ENCODE results near the gene GABRP.
"Not testable (repeated sequence)": the region's sequence is repeated elsewhere in the genome, so short reads cannot be mapped to it uniquely, and the experiment has no call there.

GABRP gene

DNA sequence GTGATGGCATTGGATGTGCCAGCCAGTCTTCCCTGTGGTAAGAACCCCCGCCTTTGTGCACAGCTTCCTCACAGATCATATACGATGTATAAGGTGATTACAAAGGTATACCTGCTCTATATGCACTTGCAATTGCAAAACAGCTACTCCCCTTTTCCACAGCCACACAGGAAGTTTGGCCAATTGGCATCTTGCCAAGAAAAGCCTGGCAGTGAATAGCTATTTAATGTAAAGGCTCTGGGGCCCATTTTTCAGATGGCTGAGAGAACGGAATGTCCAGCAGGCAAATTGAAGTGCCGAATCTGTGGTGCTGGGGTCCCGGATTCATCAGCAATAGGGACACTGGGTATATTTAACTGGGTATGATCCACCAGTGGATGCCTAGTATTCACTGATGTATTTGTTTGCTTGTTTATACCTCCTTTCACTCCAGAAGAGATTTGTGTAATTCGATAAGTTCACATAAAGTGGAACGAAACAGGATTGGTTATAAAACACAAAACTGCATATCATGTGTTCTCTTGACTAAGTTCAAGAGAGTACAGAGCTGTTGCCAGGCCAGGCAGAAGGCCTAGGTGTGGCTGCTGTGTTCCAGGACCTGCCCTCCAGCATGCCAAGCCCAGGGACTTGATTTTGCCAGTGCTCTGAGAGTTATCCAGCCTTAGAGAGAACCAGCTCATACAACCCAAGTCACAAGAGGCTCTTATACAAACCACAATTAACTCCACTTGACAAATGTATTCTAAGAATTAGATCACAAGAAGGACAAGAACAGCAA is 27.7 kb upstream of the GABRP start:
- no peak for FAIRE-seq
- DNase-seq (ENCODE audit: insufficient read length, low spot score) = no peak

GRCh38 chr5:170756691-170757090 is 26.8 kb upstream of the GABRP start:
- DNase-seq (ENCODE audit: insufficient read length, low spot score) = no peak
- FAIRE-seq = no peak

GRCh38 chr5:170757182-170757601 is 26.3 kb upstream of the GABRP start:
- DNase-seq (ENCODE audit: insufficient read length, low spot score) = peak; percentile 45

GRCh38 chr5:170757669-170758068 is 25.9 kb upstream of the GABRP start:
- no peak for FAIRE-seq
- no peak for DNase-seq (ENCODE audit: insufficient read length, low spot score)

More at GRCh38 chr5:170757182-170757601, 26.3 kb upstream of the GABRP start:
- FAIRE-seq = peak; percentile 78

- DNase-seq (ENCODE audit: insufficient read length, low spot score) = no peak
- FAIRE-seq = no peak
Measured at GRCh38 chr5:170758481-170758880, 25.0 kb upstream of the GABRP start.

DNA sequence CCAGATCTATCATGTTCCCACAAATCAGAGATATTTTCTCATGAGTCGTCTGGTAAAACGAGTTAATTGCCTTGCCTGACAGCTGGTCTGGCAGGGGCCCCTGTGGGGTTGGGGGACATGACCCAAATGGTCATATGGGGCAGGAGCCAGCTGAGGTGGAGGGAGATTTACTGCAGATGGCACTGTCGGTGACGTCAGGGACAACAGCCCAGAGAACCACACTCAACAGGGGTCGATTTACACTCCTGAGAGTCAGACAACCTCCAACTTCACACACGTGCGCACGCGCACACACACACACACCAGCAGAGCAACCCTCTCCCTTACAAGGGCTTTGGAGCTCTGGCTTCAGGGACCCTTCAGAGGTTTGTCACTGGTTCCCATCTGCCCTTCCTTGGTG is 23.4 kb upstream of the GABRP start:
- FAIRE-seq (no peak), DNase-seq (ENCODE audit: insufficient read length, low spot score) (no peak)

GRCh38 chr5:170761048-170761707 is 22.3 kb upstream of the GABRP start:
- no peak for FAIRE-seq
- DNase-seq (ENCODE audit: insufficient read length, low spot score) = no peak

DNA sequence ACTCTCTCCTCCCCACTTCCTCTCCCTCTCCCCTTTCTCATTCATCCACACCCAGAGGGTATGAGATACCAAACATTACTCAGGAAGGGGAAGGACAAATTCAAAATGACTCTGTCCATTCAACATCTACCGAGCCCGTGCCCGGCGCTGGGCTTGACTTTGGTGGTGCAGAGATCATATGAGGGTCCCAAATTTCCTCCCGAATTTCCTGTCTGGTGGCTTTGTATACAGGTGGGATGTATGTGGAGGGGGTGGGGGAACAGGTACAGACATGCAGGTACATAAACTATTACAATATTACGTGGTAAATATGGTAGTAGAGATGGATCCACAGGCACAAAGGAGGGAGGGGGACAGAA is 21.8 kb upstream of the GABRP start:
- no peak for DNase-seq (ENCODE audit: insufficient read length, low spot score)
- FAIRE-seq = no peak

DNA sequence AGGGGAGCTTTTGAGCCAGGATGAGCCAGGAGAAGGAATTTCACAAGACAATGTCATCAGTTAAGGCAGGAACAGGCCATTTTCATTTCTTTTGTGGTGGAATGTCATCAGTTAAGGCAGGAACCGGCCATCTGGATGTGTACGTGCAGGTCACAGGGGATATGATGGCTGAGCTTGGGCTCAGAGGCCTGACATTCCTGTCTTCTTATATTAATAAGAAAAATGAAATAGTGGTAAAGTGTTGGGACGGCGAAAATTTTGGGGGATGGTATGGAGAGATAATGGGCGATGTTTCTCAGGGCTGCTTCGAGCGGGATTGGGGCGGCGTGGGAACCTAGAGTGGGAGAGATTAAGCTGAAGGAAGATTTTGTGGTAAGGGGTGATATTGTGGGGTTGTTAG is 21.2 kb upstream of the GABRP start:
- DNase-seq (ENCODE audit: insufficient read length, low spot score); FAIRE-seq: not testable (repeated sequence)

DNA sequence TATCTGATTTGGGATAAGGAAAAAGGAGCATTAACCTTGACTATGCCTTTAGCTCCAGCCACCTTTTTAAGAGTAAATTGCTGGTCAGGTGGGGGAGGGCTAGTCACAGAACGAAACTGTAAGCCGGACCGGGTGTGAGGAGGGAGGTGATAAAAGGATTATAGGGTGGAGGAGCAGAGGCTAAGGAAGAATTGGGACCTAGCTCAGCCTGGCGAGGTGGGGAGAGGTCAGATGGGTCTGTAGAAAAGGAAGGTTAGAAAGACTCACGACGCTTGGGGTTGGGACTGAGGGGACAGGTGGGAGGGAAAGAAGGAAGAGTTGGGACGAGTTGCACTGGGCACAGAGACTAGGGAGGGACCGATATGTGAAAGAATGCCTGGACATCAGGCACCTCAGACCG is 17.7 kb upstream of the GABRP start:
- FAIRE-seq; DNase-seq (ENCODE audit: insufficient read length, low spot score): not testable (repeated sequence)

DNA sequence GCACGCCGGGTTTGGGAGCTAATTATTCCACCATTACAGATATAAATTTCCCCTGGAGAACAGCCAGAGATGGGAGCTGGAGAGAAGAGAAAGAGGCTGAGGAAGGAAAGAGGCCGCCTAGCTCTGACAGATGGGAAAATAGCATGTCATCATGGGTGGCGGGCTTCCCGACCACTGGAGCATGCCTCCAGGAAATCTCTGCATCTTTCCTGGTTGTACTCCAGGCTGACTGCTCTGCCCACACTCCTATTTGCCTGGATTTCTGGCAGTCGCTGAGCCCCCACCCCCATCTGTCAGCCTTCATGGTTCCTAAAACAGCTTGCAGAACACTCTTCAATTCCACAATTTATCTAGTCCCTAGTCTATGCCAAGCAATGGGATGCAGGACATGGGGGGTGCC is 14.3 kb upstream of the GABRP start:
- FAIRE-seq (no peak), DNase-seq (ENCODE audit: insufficient read length, low spot score) (no peak)

GRCh38 chr5:170769898-170770416 is 13.6 kb upstream of the GABRP start:
- no peak for FAIRE-seq
- no peak for DNase-seq (ENCODE audit: insufficient read length, low spot score)

GRCh38 chr5:170771496-170771895 is 12.0 kb upstream of the GABRP start:
- FAIRE-seq = no peak
- DNase-seq (ENCODE audit: insufficient read length, low spot score) = no peak

DNA sequence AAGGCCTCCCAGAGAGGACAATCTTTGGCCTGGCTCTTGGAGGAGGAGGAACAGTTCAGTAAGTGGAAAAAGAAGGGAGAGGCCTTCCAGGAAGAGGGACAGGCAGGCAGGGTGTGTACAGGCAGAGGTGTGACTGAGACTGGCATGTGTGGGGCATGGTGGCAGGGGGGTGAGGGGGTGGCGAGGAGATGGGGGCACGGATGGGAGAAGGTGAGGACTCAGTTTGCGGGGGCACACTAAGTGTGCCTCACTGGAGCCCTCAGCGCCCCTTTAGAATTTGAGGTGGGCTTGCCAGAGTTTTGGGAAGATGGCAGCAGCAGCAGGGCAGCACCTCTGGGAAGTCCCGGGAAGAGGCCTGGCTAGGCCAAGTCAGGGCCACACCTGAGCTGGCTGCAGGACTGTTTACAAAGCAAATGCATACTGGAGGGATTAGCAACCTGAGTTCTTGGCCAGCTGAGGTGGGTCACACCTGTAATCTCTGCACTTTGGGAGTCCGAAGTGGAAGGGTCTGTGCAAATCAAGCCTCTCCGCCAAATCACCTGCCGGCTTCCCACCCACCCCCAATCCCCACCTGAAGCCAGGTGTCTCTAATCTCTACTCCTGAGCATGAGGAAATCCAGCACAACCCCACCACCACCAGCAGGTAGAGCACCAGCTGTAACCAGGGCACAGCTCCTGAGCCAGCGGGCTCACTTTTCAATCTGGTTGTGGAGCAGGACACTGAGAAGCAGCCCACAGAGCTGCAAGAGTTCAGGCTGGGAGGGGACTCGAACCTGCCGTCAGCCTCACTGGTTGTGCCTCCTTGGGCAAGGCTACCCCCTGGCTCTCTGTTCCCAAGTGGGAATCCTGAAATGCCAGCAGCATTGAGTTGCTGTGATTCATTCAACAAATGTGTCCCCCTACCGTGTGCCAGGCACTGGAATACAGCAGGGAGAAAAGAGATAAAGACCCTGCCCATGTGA is 10.2 kb upstream of the GABRP start:
- FAIRE-seq = no peak
- no peak for DNase-seq (ENCODE audit: insufficient read length, low spot score)

GRCh38 chr5:170774831-170775230 is 8.7 kb upstream of the GABRP start:
- DNase-seq (ENCODE audit: insufficient read length, low spot score) (no peak), FAIRE-seq (no peak)

GRCh38 chr5:170781946-170782345 is 1.6 kb upstream of the GABRP start:
- FAIRE-seq (no peak), DNase-seq (ENCODE audit: insufficient read length, low spot score) (no peak)

GRCh38 chr5:170782438-170782837 is 1.1 kb upstream of the GABRP start:
- FAIRE-seq = no peak

GRCh38 chr5:170785416-170785815 is 1.9 kb downstream of the GABRP start:
- FAIRE-seq (no peak), DNase-seq (ENCODE audit: insufficient read length, low spot score) (no peak)

More at GRCh38 chr5:170782438-170782837, 1.1 kb upstream of the GABRP start:
- DNase-seq (ENCODE audit: insufficient read length, low spot score) = no peak

- FAIRE-seq (no peak), DNase-seq (ENCODE audit: insufficient read length, low spot score) (no peak)
Measured at GRCh38 chr5:170787216-170787615, 3.7 kb downstream of the GABRP start.

DNA sequence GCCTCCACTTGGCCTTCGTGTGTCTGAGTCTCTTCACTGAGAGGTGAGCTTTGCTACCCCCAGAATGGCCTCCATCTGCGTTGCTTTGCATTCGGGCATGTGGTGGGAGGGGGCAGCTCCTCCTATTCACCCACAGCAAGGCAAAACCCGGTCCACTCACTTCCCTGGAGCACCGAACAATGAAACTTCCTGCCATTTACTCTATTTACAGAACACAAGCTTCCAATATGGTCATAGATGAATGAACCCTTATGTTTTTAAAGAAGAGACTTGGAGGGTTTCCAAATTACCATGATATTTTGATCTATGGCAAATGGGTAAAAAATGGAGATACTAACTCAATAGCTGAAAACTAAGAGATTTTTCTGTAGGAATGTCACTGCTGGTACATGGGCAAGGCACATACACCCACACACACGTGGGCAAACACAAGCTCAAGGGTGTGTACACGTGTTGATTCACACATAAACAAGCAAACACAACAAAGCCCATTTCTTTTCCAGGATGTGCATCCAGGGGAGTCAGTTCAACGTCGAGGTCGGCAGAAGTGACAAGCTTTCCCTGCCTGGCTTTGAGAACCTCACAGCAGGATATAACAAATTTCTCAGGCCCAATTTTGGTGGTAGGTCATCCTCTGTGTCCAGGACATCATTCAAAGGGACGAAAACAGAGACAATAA is 5.2 kb downstream of the GABRP start:
- DNase-seq (ENCODE audit: insufficient read length, low spot score) (no peak), FAIRE-seq (no peak)
